HepG2 (cell line): ENCODE data around the gene STK10. TPM values are rescaled to one million over a fixed set of nuclear protein-coding genes. Genes with fewer than 3 reads are reported as not detected.

ENCODE experiments used
- ATAD3A ChIP-seq: sonication (generic); formaldehyde crosslinking; IDR thresholded peaks from 2 replicates; pipeline ENCODE4 v1.4.0; 2020; ENCODE audit warnings: missing genetic modification reagents
- FIP1L1 ChIP-seq: fragments of 200-400 bp; formaldehyde crosslinking; IDR thresholded peaks from 2 replicates; pipeline ENCODE4 v1.6.1; 2018; ENCODE audit warnings: low read depth, mild to moderate bottlenecking, low read length, moderate library complexity, borderline replicate concordance; ENCODE audit not compliant: insufficient read depth
- HCFC1 ChIP-seq: fragments of 150-350 bp; IDR thresholded peaks from 2 replicates; pipeline ENCODE4 v1.6.1; 2014; ENCODE audit warnings: low read depth, low read length
- HNRNPK ChIP-seq: fragments of 200-400 bp; formaldehyde crosslinking; IDR thresholded peaks from 2 replicates; pipeline ENCODE4 v1.6.1; 2018; ENCODE audit warnings: low read length, low read depth, moderate library complexity, mild to moderate bottlenecking; ENCODE audit not compliant: poor library complexity, severe bottlenecking
- NKX3-1 ChIP-seq: sonication (generic); formaldehyde crosslinking; IDR thresholded peaks from 2 replicates; pipeline ENCODE4 v1.5.0; 2020; ENCODE audit warnings: missing genetic modification reagents
- STAG1 ChIP-seq: sonication (generic); formaldehyde crosslinking; IDR thresholded peaks from 2 replicates; pipeline ENCODE4 v1.4.0; 2020; ENCODE audit warnings: missing genetic modification reagents
- TEAD2 ChIP-seq: sonication (generic); formaldehyde crosslinking; IDR thresholded peaks from 2 replicates; pipeline ENCODE4 v1.9.0; 2021; ENCODE audit warnings: missing genetic modification reagents
- ZBTB34 ChIP-seq: sonication (generic); formaldehyde crosslinking; IDR thresholded peaks from 2 replicates; pipeline ENCODE4 v1.8.0; 2022; ENCODE audit warnings: mild to moderate bottlenecking, missing genetic modification reagents
- ZIK1 ChIP-seq: sonication (generic); formaldehyde crosslinking; IDR thresholded peaks from 2 replicates; pipeline ENCODE4 v1.5.0; 2020; ENCODE audit warnings: mild to moderate bottlenecking, low read depth, missing genetic modification reagents, borderline replicate concordance
- ZNF33B ChIP-seq: sonication (generic); formaldehyde crosslinking; IDR thresholded peaks from 2 replicates; pipeline ENCODE4 v1.5.1; 2020; ENCODE audit warnings: mild to moderate bottlenecking, missing genetic modification reagents
- ZNF770 ChIP-seq: sonication (generic); formaldehyde crosslinking; IDR thresholded peaks from 2 replicates; pipeline ENCODE4 v1.5.0; 2020; ENCODE audit warnings: mild to moderate bottlenecking, missing genetic modification reagents
- ZNF792 ChIP-seq: IDR thresholded peaks from 2 replicates; pipeline ENCODE4 v1.6.1; 2016
- ZNF879 ChIP-seq: sonication (generic); formaldehyde crosslinking; IDR thresholded peaks from 2 replicates; pipeline ENCODE4 v1.8.1; 2023; ENCODE audit warnings: missing genetic modification reagents
- ZUFSP ChIP-seq: sonication (generic); formaldehyde crosslinking; IDR thresholded peaks from 2 replicates; pipeline ENCODE4 v1.9.0; 2021; ENCODE audit warnings: missing genetic modification reagents, mild to moderate bottlenecking, borderline replicate concordance
- polyA plus RNA-seq, 8 experiments: library from polyadenylated mRNA; depleted of rRNA in 3 of 8; stranded (reverse) in 7 of 8; unstranded in 1 of 8; fragments of >200 nt; fragmentation: Illumina TruSeq in 4 of 8; extraction: Trizol in 4 of 8; gene quantifications; 2 replicates each; pipeline versions ENCODE4 v1.2.1 to v1.2.3, GENCODE V29; 2011 to 2016; ENCODE audit warnings: low read depth in 4 of 8, missing spikeins in 1 of 8, mixed read lengths in 1 of 8; ENCODE audit not compliant: insufficient read depth in 1 of 8
- total RNA-seq, 5 experiments: library from RNA; depleted of rRNA; stranded (reverse); fragments of >200 nt; fragmentation: Illumina TruSeq; extraction: Trizol; gene quantifications; 2 replicates each; pipeline ENCODE4 v1.2.3, GENCODE V29; 2016; ENCODE audit warnings: low read depth in 1 of 5
- TF ChIP-seq, protein P1 (sequence below): sonication (generic); formaldehyde crosslinking; IDR thresholded peaks from 2 replicates; pipeline ENCODE4 v1.8.1; 2023; ENCODE audit warnings: mild to moderate bottlenecking, missing genetic modification reagents
- TF ChIP-seq, protein P2 (sequence below): sonication (generic); formaldehyde crosslinking; conservative IDR thresholded peaks from 2 replicates; pipeline ENCODE4 v1.8.0; 2022; ENCODE audit warnings: low read depth, missing genetic modification reagents
- TF ChIP-seq, protein P3 (sequence below): IDR thresholded peaks from 2 replicates; pipeline ENCODE4 v1.6.1; 2018; ENCODE audit warnings: missing genetic modification reagents, mild to moderate bottlenecking, missing compliant biosample characterization

STK10 gene
- total and polyA plus RNA-seq, 2 of the 13 experiments (the other 11 are each of a cell fraction or from before 2014, with no cell fraction given): 7.0 to 7.2 TPM

GRCh38 chr5:172188033-172188892, at the start of gene STK10 (continued):
- TF ChIP-seq ZNF770 (CRISPR knock-in tag) (peak; percentile 20; the same call in 1 of the 2 replicates), ATAD3A (CRISPR knock-in tag) (no peak), TEAD2 (CRISPR knock-in tag) (0 out of 2 replicates have a peak, but pooled peaks have one; percentile 10), ZIK1 (no peak), HNRNPK (peak; percentile 13), ZUFSP (no peak), STAG1 (CRISPR knock-in tag) (peak; percentile 98), HCFC1 (peak; percentile 69), ZBTB34 (CRISPR knock-in tag) (peak; percentile 59; the same call in 1 of the 2 replicates), ZNF33B (CRISPR knock-in tag) (0 out of 2 replicates have a peak, but pooled peaks have one; percentile 40), FIP1L1 (no peak), NKX3-1 (CRISPR knock-in tag) (peak; percentile 65; the same call in 1 of the 2 replicates), ZNF879 (CRISPR knock-in tag) (no peak), ZNF792 (CRISPR knock-in tag) (peak; percentile 68)
- TF ChIP-seq, protein P1, sequence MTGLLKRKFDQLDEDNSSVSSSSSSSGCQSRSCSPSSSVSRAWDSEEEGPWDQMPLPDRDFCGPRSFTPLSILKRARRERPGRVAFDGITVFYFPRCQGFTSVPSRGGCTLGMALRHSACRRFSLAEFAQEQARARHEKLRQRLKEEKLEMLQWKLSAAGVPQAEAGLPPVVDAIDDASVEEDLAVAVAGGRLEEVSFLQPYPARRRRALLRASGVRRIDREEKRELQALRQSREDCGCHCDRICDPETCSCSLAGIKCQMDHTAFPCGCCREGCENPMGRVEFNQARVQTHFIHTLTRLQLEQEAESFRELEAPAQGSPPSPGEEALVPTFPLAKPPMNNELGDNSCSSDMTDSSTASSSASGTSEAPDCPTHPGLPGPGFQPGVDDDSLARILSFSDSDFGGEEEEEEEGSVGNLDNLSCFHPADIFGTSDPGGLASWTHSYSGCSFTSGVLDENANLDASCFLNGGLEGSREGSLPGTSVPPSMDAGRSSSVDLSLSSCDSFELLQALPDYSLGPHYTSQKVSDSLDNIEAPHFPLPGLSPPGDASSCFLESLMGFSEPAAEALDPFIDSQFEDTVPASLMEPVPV (CRISPR knock-in tag): peak; percentile 88; the same call in 1 of the 2 replicates
- TF ChIP-seq, protein P2, sequence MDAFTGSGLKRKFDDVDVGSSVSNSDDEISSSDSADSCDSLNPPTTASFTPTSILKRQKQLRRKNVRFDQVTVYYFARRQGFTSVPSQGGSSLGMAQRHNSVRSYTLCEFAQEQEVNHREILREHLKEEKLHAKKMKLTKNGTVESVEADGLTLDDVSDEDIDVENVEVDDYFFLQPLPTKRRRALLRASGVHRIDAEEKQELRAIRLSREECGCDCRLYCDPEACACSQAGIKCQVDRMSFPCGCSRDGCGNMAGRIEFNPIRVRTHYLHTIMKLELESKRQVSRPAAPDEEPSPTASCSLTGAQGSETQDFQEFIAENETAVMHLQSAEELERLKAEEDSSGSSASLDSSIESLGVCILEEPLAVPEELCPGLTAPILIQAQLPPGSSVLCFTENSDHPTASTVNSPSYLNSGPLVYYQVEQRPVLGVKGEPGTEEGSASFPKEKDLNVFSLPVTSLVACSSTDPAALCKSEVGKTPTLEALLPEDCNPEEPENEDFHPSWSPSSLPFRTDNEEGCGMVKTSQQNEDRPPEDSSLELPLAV (CRISPR knock-in tag): no peak
- TF ChIP-seq, protein P3, sequence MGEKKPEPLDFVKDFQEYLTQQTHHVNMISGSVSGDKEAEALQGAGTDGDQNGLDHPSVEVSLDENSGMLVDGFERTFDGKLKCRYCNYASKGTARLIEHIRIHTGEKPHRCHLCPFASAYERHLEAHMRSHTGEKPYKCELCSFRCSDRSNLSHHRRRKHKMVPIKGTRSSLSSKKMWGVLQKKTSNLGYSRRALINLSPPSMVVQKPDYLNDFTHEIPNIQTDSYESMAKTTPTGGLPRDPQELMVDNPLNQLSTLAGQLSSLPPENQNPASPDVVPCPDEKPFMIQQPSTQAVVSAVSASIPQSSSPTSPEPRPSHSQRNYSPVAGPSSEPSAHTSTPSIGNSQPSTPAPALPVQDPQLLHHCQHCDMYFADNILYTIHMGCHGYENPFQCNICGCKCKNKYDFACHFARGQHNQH (CRISPR knock-in tag): peak; percentile 73
